Measurements from ENCODE around the gene ELP5.

Gene ELP5

GRCh38 chr17:7256766-7257456 is 4.9 kb downstream of the ELP5 start:
- TF ChIP-seq PATZ1 (CRISPR knock-in tag; IDR thresholded peaks at IDR 0.05; ENCODE audit: borderline replicate concordance) (no peak), ZFP3 (CRISPR knock-in tag; IDR thresholded peaks at IDR 0.05) (no peak), ISL1 (CRISPR knock-in tag; IDR thresholded peaks at IDR 0.05) (no peak), PPARA (CRISPR knock-in tag; IDR thresholded peaks at IDR 0.05; ENCODE audit: borderline replicate concordance) (no peak), OSR1 (CRISPR knock-in tag; IDR thresholded peaks at IDR 0.05) (no peak), ZNF70 (CRISPR knock-in tag; IDR thresholded peaks at IDR 0.05) (no peak), ARNTL (CRISPR knock-in tag; IDR thresholded peaks at IDR 0.05; ENCODE audit: borderline replicate concordance, low read depth) (no peak), ZFP30 (CRISPR knock-in tag; IDR thresholded peaks at IDR 0.05) (no peak), CREB5 (CRISPR knock-in tag; IDR thresholded peaks at IDR 0.05; ENCODE audit: low read depth) (no peak), ZNF565 (CRISPR knock-in tag; conservative IDR thresholded peaks at IDR 0.05; ENCODE audit: low read depth) (no peak), CSRNP3 (CRISPR knock-in tag; IDR thresholded peaks at IDR 0.05) (no peak), TCF4 (CRISPR knock-in tag; IDR thresholded peaks at IDR 0.05; ENCODE audit: borderline replicate concordance) (no peak)
- ATAC-seq, result no peak

GRCh38 chr17:7258731-7259554 is 6.9 kb downstream of the ELP5 start:
- no peak for TF ChIP-seq OSR1 (CRISPR knock-in tag; IDR thresholded peaks at IDR 0.05)
- no peak for ATAC-seq

GRCh38 chr17:7259555-7259889 is 7.5 kb downstream of the ELP5 start:
- TF ChIP-seq ZNF70 (CRISPR knock-in tag; IDR thresholded peaks at IDR 0.05) (no peak), TOX (CRISPR knock-in tag; IDR thresholded peaks at IDR 0.05; ENCODE audit: borderline replicate concordance) (no peak), GLIS3 (CRISPR knock-in tag; IDR thresholded peaks at IDR 0.05) (no peak), CSRNP3 (CRISPR knock-in tag; IDR thresholded peaks at IDR 0.05) (no peak), BACH2 (CRISPR knock-in tag; IDR thresholded peaks at IDR 0.05; ENCODE audit: borderline replicate concordance) (no peak), PATZ1 (CRISPR knock-in tag; IDR thresholded peaks at IDR 0.05; ENCODE audit: borderline replicate concordance) (no peak), CREB5 (CRISPR knock-in tag; IDR thresholded peaks at IDR 0.05; ENCODE audit: low read depth) (no peak), CSDC2 (CRISPR knock-in tag; IDR thresholded peaks at IDR 0.05) (no peak), PPARA (CRISPR knock-in tag; IDR thresholded peaks at IDR 0.05; ENCODE audit: borderline replicate concordance) (no peak), ZFP3 (CRISPR knock-in tag; IDR thresholded peaks at IDR 0.05) (no peak), ESRRG (CRISPR knock-in tag; IDR thresholded peaks at IDR 0.05) (no peak)
- ATAC-seq, result no peak

Measured in SK-N-SH treated with all-trans-retinoic acid at 6 μM for 48 hours (cell line).